ENCODE results near the gene CASP5.
"Not testable (repeated sequence)": the region's sequence is repeated elsewhere in the genome, so short reads cannot be mapped to it uniquely, and the experiment has no call there.

The CASP5 gene

DNA sequence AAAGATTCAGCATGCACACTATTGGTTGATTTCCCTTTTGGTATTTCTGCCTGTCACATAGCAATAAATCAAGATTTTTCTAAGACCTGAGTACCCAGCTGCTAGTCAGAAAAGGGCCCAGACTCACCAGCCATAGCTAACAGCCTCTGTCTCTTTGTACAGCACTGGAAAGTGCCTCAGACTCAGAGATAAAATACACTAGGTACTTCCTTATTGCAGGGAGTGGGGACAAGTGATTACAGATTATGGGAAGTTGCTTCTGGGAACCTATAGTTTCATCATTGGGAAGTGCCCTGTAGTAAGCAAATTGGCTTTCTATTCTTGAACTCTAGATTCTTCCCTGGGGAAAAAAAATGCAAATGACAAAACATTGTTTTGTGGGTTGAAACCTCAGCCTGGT lies at the start of gene CASP5:
Gene CASP5, minus strand, starts transcription at position 166 of the 400 bp plus-strand sequence. Its CDS starts 32 bp downstream, at position 134.
- no peak for DNase-seq (ENCODE audit: low spot score)

DNA sequence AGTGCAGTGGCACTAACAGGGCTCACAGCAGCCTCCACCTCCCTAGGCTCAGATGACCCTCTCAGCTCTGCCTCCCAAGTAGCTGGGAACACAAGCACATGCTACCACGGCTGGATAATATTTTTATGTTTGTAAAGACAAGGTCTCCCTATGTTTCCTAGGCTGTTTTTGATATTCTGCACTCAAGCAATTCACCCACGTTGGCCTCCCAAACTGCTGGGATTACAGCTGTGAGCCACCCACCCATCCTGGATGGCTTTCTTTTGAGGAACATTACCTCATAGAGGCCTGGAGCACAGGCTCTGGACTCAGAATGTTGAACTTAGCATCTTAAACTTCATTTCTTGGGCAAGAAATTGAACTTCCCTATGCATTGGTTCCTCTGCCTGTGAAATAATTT lies 49.1 kb upstream of the CASP5 start:
- not testable (repeated sequence) for DNase-seq (ENCODE audit: low spot score)

DNA sequence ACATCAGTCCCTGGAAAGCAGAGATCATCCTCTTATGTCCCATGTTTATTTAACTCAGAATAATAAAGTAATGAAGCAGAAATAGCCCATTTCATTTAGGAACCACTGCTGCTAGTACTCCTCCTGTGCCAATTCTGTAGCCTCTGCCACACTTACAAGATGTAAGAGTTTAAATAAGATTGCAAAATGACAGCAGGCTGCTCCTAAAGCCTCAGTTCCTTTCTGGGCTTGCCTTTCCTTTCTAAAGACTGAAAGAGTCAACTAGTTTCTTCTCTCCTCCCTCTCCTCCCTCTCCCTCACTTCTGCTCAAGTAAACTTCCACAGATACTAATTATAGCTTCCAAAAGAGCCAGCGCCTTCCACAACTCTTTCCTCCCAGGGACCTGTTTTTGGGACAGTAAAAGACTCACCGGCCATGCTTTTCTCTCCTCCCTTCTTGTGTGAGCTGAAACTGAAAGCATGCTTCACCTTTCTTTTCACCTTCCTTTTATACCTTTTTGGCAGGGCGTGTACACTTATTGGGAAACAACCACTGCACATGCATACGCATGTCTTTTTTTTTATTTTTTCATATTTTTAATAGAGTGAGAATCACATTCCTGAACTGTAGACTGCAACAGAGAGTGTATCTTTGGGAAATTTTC lies 48.2 kb upstream of the CASP5 start:
- DNase-seq (ENCODE audit: low spot score), result no peak

DNA sequence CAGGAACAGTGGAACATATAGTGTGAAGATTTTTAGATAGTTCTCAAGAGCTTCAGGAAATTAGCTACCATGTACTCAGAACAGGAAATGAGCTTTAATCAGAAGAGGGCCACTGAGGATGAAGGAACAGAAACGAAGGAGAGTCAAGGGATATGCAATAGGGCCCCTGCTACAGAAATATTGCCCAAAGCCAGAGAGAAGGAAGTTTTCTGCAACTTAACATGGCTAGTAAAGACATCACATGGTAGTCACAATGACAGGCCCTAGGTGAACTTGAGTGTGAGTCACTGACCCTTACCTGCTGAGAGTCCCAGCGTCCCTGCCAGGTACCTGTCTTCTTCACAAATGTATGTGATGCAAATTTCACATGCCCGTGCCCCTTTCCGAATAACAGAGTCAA lies 47.3 kb upstream of the CASP5 start:
- no peak for DNase-seq (ENCODE audit: low spot score)

DNA sequence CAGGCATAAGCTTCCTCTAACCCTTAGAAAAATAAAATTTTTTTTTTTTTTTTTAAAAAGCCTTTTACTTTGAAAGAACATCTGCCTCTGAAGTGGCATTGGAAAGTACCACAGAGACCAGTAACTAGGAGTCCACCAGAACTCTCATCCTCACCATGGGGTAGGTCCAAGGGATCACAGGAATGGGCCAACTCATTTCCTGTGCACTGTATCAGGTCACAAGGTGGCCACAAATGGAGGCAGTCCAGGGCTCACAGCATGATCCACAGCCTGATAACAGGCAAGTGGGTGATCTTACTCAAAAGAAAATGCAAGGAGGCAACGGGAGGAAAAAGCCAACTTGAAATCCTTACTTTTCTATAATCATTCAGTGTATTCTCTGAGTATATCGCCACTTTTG lies 46.8 kb upstream of the CASP5 start:
- not testable (repeated sequence) for DNase-seq (ENCODE audit: low spot score)

DNA sequence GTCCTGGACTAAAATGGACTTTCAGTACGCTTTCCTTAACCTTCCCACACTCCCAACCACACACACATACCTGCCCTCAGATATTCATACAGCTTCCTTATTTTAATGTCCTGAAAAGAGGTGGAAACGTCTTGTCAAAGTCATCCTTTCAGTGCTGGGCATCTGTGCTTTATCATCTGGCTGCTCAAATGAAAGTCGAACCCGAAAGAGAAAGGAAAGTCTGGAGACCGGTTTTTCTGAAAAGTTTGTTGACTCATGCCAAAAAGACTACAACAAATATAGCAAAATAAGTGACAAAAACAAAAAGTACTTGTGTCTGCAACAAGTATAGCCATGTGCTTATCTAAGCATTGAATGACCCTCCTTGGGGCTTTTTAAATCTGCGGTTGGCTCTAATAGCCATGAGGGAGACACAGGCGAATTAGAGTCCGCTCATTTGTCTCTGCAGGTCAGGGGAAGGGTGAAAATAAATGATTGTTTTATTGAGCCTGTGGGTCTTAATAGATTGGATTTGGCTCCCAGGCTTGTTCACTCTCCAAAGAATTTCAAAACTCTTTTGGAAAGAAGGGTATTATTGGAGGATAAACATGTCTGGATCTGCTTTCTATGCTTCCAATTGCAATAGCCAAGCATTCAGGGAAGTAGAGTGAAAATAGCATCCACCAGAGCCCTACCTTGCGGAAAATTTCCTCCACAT lies 40.4 kb upstream of the CASP5 start:
- DNase-seq (ENCODE audit: low spot score), result not testable (repeated sequence)

GRCh38 chr11:105057432-105057831 lies 34.5 kb upstream of the CASP5 start:
- no peak for DNase-seq (ENCODE audit: low spot score)

DNA sequence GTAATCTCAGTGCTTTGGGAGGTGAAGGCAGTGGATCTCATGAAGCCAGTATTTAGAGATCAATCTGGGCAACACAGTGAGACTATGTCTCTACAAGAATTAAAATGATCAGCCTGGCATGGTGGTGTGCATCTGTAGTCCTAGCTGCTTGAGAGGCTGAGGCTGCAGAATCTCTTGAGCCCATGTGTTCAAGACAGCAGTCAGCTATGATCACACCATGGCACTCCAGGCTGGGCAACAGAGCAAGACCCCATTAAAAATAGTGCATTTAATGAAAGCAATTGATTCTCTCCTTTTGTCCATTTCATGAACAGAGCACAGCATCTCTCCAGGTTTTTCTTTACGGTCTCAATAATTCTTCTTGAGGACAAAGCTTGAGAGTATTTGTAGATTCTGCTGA lies 33.5 kb upstream of the CASP5 start:
- DNase-seq (ENCODE audit: low spot score), result no peak

GRCh38 chr11:105054723-105055493 lies 31.9 kb upstream of the CASP5 start:
- DNase-seq (ENCODE audit: low spot score), result no peak

- no peak for DNase-seq (ENCODE audit: low spot score)
Measured at GRCh38 chr11:105052487-105052886, 29.5 kb upstream of the CASP5 start.

DNA sequence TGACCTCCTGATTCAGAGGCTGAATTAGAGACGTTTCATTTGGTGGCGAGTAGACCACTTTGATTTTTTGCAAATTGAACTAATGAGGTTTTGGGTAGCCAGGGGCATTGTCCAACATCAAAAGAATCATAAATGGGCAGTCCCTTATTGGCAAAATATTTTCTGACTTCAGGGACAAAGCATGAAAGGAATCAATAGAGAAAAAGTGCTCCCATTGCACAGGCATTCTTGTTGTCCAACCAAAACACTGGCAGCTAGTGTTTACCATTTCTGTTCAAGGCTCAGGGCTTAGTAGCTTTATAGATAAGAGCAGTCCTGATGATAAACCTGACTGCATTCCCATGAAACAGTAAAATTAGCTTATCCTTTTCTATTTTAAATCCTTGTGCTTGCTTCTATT lies 28.6 kb upstream of the CASP5 start:
- DNase-seq (ENCODE audit: low spot score), result no peak

GRCh38 chr11:105049481-105049880 lies 26.5 kb upstream of the CASP5 start:
- no peak for DNase-seq (ENCODE audit: low spot score)

GRCh38 chr11:105046898-105047579 lies 24.1 kb upstream of the CASP5 start:
- DNase-seq (ENCODE audit: low spot score), result no peak

- no peak for DNase-seq (ENCODE audit: low spot score)
Measured at GRCh38 chr11:105045676-105046296, 22.8 kb upstream of the CASP5 start.

DNA sequence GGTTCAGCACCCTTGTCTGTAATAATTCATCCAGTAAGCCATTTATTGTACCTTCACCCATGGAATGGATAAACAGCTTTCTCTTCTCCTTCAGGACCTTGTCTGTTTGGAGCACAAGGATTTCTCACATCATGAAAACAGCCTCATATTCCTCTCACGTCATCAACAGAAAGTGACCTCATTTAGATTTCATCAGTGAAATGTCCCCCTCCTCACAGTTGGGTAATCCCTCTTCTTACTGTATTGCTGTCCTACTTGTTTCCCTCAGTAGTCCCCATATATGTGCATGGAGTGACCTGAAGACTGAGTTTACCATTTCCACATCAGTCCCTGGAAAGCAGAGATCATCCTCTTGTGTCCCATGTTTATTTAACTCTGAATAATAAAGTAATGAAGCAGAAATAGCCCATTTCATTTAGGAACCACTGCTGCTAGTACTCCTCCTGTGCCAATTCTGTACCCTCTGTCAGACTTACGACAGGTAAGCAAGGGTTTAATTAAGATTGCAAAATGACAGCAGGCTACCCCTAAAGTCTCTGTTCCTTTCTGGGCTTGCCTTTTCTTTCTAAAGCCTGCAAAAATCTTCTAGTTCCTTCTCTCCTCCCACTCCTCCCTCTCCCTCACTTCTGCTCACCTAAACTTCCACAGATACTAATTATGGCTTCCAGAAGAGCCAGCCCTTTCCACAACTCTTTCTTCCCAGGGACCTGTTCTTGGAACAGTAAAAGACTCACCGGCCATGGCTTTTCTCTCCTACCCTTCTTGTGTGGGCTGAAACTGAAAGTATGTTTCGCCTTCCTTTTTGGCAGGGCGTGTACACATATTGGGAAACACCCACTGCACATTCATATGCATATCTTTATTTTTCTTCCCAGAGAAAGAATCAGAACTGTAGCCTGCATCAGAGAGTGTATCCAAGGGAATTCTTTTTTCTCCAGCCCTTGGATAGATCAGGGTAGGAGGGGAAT lies 21.9 kb upstream of the CASP5 start, which contains the start of gene CARD16:
Gene CARD16, minus strand, starts transcription at position 779 of the 968 bp plus-strand sequence. Its CDS starts 38 bp downstream, at position 741.
- DNase-seq (ENCODE audit: low spot score), result not testable (repeated sequence)

GRCh38 chr11:105042178-105042577 lies 19.2 kb upstream of the CASP5 start:
- no peak for DNase-seq (ENCODE audit: low spot score)

GRCh38 chr11:105040703-105041102 lies 17.7 kb upstream of the CASP5 start:
- DNase-seq (ENCODE audit: low spot score), result no peak

GRCh38 chr11:105034813-105035620 lies 12.0 kb upstream of the CASP5 start, which contains the start of gene CASP1:
CASP1 (minus strand) TSS chr11:105035144; CDS start chr11:105035113, 31 bp downstream.
- DNase-seq (ENCODE audit: low spot score), result no peak

DNA sequence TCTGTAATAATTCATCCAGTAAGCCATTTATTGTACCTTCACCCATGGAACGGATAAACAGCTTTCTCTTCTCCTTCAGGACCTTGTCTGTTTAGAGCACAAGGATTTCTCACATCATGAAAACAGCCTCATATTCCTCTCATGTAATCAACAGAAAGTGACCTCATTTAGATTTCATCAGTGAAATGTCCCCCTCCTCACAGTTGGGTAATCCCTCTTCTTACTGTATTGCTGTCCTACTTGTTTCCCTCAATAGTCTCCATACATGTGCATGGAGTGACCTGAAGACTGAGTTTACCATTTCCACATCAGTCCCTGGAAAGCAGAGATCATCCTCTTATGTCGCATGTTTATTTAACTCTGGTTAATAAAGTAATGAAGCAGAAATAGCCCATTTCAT lies 11.4 kb upstream of the CASP5 start:
- DNase-seq (ENCODE audit: low spot score), result not testable (repeated sequence)

GRCh38 chr11:105033781-105034180 lies 10.8 kb upstream of the CASP5 start:
- DNase-seq (ENCODE audit: low spot score), result no peak

All from cerebellar cortex (tissue), 1 donor.